Measurements from ENCODE around the gene BACE1.

DNA sequence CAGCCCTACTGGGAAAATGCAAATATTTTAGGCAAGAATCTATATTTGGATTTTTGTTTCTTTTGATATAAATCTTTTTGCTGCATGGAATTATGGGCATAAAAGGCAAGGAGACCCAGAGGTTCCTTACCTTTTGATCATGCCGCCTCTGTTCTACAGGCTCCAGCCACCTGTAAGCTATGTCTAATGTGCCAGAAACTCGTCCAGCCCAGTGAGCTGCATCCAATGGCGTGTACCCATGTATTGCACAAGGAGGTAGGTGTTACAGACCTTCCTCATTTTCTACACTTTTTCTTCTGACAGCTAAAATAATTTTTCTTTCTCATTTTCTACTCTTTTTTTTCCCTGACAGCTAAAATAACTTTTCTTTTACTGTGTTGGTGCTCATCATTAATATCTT is 33.1 kb downstream of the BACE1 start:
- TF ChIP-seq EZH2phosphoT487 (IDR thresholded peaks at IDR 0.05; ENCODE audit: insufficient read depth, low read depth), result no peak
- no peak for TF ChIP-seq EZH2 (IDR thresholded peaks at IDR 0.05; ENCODE audit: insufficient read depth, poor library complexity, severe bottlenecking)
